HG02938 (cell line): ENCODE measurements around the gene CRYBA4.
"Not testable (repeated sequence)": the region's sequence is repeated elsewhere in the genome, so short reads cannot be mapped to it uniquely, and the experiment has no call there.

Experiments used
- ATAC-seq: cut with Tn5 transposase; IDR thresholded peaks from one replicate; pipeline ENCODE4 v1.9.1; 2021; ENCODE audit warnings: mild to moderate bottlenecking, moderate library complexity; ENCODE audit not compliant: unreplicated experiment

Gene CRYBA4

DNA sequence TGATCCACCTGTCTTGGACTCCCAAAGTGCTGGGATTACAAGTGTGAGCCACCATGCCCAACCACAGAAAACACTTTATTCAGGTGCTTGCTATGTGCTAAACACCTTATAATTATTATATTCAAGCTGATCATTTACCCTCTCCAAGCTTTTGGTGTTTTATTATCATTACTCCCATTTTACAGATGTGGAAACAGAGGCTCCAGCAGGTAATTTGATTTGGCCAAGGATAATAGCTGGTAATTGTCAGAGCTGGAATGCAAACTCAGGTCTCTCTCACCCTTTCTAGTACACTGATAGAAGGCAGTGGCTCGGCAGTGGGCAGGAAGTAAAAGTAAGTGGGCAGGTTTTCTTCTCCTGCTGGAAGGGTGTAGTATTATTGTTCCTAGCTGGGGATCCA lies 28.0 kb upstream of the CRYBA4 start:
- no peak for ATAC-seq

DNA sequence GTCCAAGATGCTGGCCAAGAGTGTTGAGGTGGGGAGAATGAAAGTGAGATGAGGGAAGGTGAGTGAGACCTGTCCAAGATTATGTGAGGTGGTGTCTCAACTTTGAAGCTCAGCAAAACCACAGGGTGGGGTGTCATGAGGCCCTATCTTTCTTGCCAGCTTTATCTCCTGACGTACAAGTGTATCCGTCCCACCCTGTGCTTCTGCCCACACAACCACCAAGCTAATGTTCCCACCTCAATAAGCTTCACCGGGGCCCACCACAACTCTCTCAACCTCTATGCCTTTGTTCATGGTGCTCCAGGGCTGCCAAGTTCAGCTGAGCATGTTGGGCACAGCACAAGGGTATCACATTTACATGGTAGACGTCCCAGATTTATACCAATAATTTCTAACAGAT lies 24.7 kb upstream of the CRYBA4 start:
- ATAC-seq: no peak

DNA sequence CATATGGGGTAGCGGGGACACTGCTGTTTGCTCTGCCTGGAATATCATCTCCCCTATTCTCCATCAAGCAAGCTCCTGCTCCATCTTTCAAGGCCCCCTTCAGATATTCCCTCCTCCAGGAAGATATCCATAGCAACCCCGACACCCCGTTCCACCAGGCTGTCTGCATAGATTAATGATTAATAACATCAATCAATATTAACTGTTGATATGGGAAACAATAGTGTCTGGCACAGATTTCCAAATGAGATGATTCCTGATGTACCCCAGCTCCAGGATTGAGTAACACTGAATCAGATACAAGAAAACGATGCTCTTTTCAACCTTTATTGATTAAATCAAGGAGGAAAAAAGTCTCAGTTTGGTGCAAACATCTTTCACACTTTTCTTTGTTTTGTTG lies 24.3 kb upstream of the CRYBA4 start:
- ATAC-seq: no peak

DNA sequence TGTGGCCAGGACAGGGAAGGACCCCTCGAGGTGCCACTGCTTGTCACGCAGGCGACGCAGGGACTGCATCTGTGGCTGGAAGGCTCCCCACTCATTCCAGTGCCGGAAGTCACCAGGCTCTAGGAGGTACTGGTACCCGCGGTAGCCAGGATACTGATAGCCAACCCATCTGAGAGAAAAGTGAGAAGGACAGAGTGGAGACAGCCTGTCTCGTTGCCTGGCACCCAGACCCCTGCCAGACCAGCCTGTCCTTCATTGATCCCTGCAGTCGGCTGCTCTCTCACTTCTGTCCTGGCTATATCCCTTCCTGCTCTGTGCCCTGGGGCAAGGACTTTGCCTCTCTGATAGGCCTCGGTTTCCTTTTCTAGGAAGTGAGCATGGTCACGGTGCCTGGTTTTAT lies 22.3 kb upstream of the CRYBA4 start:
- ATAC-seq: no peak

DNA sequence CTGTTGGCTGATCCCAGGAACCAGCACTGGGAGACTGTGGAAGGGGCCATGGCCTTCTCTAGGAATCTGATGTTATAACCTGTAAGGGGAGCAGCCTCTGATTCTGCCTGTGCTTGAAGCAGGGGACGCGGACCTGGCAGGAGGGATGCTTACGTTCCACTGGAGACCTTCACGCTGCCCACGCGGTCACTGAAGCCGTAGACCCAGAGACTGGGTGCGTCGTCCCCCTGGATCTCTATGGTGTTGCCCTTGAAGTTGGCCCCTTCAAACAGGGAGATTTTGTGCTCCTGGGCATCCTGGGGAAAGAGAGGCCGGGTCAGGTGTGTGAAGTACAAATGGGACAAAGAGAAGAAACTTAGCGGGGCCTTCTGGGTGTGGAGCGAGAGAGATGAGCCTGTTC lies 20.0 kb upstream of the CRYBA4 start:
- ATAC-seq: no peak

DNA sequence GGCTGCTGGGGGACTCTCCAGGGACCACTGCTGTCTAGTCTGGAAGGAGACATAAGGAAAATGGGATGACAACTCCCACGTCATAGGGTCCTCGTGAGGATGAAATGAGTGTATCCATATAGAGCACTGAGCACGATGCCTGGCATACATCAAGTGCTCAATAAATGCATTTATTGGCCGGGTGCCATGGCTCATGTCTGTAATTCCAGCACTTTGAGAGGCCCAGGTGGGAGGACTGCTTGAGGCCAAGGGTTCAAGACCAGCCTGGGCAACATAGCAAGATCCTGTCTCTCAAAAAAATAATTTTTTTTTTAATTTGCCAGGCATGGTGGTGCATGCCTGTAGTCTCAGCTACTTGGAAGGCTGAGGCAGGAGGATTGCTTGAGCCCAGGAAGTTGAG lies 19.6 kb upstream of the CRYBA4 start:
- ATAC-seq: no peak

DNA sequence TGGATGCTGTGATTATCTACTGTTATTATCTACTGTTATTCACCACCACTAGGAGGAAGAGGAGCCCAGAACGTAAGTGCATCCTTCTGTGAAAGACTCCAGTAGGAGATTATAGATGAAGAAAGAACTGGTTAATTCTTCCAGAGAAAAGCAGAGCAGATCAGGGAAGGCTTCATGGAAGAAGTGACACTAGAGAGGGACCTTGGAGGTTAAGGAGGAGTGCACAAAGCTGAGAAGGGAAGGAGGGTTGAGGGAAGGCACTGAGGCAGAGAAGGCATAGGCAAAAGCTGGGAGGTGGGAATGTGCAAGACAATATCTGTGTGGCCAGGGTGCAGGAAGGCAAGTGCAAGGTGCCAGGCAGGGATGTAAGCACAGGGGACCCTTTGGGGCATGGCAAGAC lies 17.4 kb upstream of the CRYBA4 start:
- no peak for ATAC-seq

DNA sequence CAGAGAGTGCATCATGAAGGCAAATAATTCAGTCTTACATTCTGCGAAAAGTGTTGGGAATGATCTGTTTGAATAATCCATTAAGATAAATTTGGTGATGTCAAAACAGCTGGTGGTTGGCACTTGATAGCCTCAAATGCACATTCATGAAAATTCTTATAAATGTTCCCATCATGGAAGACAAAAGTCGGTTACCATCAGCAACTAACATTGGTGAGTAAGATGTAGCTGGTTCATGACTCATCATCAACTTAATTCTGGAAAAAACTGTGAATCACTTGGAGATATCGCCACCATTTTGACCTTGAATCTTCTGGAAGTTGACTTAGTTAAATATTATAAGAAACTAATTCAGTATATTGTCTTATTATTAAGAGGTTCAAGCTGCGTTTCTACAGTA lies 15.2 kb upstream of the CRYBA4 start:
- ATAC-seq: no peak

DNA sequence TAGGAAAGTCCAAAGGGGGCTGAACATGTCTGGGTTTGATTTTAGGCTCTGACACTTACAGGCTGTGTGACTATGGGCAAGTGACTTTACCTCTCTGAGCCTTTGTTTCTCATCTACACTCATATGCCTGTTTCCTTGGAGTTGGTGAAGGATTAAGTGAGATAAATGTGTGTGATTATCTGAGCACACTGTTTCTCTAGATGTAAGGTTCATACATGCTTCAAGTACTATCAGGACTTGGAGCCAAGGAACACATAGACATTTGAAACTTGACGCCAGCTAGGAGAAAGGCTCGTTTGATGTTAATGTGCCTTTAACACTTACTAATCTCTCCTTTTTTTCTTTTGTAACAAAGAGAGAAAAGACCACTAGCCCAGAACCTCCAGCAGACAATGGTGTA lies 13.6 kb upstream of the CRYBA4 start:
- ATAC-seq: no peak

DNA sequence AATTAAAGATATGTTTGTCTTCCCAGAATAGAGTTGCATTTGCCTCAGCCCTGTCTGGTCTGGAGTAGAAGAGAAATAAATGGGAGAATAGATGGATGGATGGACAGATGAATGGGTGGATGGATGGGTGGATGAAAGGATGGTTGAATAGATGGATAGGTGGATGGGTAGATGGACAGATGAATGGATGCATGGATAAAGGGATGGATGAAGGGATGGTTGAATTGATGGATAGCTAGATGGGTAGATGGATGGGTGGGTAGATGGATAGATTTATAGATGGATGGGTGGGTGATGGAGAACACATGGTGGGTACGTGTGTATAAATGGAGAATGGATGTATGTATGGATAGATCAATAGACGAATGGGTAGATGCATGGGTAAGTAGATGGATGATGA lies 12.5 kb upstream of the CRYBA4 start:
- no peak for ATAC-seq

DNA sequence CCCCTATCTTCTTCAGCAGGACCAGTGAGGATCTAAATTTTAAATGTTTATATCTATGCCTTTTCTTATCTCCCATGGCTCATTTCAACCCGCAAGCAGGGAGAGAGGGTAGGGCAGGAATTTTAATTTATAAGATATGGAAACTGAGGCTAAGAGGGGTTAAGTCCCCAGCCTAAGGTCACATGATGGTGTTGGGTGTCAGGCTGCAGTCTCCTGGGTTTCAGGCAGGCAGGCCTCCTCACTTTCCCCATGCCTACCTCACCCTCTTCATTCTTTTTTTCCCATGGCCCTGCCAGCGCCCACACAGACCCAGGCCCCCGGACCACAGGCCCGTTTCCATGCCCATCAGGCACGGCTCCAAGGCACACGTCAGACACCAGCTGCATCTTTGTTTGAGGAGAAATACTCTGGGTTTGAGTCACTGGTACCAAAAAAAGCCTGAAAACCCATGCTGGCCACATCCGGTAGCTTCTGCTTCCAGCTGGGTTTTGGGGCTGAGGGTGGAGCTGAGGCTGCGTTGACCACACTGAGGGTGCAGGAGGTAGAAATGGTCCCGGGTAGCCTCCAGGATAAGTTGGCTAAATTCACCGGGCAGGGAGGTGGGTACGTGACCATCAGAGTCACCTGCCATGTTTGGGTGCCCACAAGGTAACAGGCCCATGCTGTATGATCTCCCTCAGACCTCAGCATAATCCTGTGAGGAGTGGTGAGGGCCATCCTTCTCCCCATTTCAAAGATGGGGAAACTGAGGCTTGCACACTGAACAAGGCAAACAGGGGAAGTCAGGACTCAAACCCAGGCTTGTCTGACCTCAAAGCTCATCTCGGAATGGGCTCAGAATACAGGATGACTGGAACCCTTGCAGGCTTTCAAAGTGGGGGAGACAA lies 11.4 kb upstream of the CRYBA4 start:
- peak; percentile 88 for ATAC-seq

DNA sequence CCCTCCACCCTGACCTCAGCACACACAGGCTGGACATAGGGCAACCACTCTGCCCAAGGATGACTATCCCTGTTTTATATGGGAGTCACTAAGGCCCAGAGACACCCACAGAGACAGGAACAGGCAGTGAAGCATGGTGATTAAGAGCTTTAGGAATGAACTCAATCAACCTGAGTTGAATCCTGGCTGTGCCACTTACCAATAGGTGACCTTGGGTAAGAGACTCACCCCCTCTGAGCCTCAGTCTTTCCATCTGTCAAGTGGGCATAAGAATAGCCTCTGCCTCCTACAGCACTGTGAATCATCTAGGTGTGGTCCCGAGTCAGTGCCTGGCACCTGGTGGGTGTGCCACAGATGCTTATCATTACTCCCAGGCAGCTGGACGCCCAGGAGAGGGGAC lies 10.8 kb upstream of the CRYBA4 start:
- no peak for ATAC-seq

DNA sequence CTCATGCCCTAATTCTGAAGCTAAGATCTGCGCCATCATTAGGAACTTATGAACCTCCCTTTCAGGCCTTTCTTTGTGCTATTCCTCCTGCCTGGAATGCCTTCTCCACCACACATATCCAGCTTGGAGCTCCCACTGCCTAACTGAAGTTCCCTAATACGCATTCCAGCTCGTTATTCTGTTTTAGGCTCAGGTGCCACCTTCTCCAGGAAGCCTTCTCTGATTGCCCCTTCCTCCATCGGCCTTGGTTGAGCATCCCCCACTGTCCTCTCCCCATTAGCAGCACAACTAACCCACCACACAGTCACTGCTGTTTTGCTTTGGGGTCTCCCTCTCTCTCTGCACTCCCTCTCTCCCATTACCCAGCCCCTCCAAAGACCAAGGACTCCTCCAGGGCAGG lies 9.1 kb upstream of the CRYBA4 start:
- ATAC-seq: no peak

DNA sequence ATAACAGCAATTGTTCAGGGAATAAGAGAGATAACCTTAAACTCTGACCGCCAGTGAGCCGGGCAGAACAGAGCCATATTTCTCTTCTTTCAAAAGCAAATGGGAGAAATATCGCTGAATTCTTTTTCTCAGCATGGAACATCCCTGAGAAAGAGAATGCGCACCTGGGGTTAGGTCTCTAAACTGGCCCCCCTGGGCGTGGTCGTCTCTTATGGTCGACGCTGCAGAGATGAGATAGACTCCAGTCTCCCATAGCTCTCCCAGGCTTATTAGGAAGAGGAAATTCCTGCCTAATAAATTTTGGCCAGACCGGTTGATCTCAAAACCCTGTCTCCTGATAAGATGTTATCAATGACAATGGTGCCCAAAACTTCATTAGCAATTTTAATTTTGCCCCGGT lies 8.0 kb upstream of the CRYBA4 start:
- not testable (repeated sequence) for ATAC-seq

DNA sequence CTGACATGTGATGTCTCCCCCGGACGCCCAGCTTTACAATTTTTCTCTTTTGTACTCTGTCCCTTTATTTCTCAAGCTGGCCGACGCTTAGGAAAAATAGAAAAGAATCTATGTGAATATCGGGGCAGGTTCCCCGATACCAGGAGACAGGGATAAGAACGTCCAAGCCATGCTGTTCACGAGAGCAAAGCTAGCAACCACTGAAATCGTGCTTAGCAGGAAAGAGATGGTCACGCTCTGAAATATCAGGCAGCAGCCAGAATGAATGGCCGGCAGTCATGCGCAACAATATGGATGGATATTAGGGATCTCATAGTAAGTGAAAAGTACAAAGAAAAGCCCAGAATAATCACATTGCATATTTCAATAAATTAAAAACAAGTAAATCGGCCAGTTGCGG lies 7.4 kb upstream of the CRYBA4 start:
- ATAC-seq: no peak

DNA sequence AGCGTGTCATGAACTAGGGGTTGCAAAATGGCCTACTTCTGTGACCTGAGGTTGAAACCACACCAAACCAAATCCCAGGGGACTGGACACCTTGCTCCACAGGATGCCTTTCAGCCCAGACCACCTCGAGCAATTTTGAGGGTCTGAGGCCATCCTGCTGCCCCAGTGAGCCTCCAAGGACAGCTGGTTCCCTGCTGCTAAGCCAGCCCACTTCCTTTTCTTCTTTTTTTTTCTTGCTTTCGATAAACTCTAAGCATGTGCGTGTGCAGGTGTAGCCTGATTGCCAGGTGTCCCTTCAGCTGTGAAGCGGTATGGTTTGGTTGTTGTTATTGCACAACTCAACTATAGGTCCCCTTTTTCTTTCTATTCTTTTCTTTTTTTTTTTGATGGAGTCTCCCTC lies 6.6 kb upstream of the CRYBA4 start:
- no peak for ATAC-seq

DNA sequence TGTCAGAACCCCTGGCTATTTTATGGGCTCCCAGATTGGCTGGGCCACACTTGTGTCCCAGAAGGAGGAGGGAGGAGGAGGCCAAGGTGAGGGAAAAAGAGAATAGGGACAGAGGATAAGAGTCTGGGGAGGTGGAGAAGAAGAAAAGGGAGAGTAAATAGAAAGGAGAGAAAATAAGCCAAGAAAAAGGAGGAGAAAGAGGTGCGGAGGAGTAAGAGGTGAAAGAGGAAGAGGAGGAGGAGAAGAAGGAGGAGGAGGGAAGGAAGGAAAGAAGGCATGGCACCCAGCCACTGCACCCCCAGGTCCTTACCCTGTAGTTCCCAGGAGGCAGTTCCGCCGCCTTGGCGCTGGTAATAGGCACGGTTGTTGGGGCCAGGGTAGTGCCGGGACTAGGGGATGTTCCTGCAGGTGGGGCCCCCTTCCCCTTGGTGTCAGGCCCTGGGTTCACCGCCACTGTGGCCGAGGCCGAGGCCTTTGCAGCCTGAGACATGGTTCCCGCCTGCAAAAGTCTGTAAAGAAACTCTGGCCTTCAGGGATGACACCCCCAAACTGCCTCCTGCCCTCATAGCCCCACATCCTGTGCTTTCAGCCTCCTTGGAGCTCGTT lies 5.8 kb upstream of the CRYBA4 start:
- ATAC-seq: no peak

DNA sequence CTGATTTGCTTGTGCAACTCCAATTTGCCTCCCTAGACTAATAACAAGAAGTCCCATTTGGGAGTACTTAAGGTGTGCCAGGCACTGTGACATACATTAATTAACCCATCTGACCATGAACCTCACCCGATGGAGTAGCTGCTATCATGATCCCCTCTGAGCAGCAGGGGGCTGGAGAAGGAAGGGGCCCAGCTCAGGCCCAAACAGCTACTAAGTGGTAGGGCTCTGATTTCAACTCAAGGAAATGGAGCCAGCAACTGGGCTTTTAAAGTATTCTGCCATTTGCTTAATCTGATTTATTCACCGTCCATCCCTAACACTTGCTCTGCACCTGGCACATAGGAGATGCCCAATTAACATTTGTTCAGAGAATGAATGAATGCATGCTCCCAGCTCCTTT lies 5.1 kb upstream of the CRYBA4 start:
- no peak for ATAC-seq

DNA sequence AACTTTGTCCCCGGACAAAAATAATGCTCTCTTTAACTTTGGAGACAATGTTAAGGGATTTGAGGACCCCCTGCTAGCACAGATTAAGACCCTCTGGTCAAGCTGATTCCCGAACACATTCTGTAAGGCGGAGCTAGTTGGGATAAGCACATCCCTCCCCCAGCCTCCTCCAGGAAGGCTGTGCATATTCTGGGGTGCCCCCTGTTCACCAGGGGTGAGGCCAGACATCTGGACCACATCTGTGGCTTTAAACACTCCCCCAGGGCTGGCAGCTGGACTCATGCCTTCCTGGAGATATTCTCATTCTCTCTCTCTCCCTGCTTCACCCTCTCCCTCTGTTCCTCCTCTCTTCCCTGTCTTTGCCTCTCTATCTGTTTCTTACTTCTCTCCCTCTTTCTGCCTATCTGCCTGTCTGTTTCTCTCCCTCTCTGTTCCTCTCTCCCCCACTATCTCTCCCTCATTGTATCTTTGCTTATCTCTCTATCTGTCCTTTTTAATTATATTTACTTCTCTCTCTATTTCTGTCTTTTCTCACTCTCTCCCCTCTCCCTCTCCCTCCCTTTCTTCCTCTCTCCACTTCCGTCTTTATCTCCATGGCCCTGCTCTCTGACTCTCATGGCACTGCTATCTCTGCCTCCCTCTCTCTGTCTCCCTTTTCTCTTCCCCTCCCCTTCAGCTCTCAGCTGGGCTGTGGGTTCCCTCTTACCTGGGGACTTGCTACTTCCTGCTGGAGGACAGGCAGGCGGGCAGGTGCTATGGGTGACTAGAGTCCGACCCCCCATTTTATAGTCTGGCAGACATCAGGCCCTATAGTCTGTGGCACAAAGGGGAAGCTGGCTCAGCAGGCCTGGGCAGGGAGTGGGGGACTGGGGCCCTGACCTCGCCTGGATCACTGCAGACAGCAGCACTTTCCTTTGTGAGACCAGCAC lies 4.2 kb upstream of the CRYBA4 start, which contains the start of gene CRYBB1:
Gene CRYBB1, minus strand, starts transcription at position 757 of the 929 bp plus-strand sequence. CDS start 1,708 bp downstream, outside the sequence.
- no peak for ATAC-seq

DNA sequence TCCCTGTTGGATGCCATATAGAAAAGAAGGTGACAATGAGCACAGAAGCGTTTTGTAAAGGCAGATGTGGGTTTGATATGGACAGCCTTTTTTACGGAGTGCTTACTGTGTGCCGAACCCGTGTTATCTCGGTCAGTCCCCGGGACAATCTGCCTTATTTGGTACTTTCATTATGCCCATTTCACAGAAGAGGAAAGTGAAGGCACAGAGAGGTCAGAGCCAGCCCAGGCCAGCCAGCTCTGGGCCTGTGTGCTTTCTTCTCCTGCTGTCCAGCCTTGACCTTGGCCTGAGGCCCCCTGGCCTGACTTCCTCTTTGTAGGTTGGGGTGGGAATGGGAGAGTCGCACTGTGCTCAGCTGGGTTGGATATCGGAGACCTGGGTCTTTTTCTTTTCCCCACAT lies 3.3 kb upstream of the CRYBA4 start:
- ATAC-seq: no peak

DNA sequence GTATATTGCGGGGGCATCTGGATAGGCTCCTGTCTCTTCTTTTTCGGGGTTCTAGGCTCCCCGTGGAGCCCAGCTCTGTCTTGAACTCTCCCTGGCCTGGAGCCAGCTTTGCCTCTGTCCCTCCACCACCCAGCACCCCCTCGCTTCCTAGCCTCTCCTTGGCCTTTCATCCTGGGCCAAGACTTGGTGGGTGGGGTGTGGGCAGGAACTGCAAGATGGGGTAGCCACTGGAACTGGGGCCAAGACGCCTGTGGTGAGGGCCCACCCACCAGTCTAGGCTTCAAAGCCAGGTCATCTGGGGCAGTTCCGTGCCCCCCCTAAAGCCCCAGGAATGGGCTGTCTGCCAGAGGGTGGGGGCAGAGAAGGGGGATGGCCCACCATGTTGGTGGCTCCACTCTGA lies 2.3 kb upstream of the CRYBA4 start:
- no peak for ATAC-seq
